KOPT-K1 (cell line): ENCODE data around the gene TBC1D2.
"Not testable (repeated sequence)": the region's sequence is repeated elsewhere in the genome, so short reads cannot be mapped to it uniquely, and the experiment has no call there.

Experiments used
- H3K27ac ChIP-seq: fragments of 200-600 bp; sonication (generic); 2 replicates; pipeline ENCODE4 v1.5.1; 2016; ENCODE audit warnings: antibody characterized with exemption, mild to moderate bottlenecking, low read depth, low read length; ENCODE audit not compliant: poor library complexity, severe bottlenecking
- H3K36me3 ChIP-seq: fragments of 200-600 bp; sonication (generic); 2 replicates; pipeline ENCODE4 v1.5.1; 2017; ENCODE audit warnings: antibody characterized with exemption, mild to moderate bottlenecking, low read length, moderate library complexity; ENCODE audit not compliant: insufficient read depth
- H3K9me3 ChIP-seq: fragments of 200-600 bp; sonication (generic); 2 replicates; pipeline ENCODE4 v1.5.1; 2017; ENCODE audit warnings: antibody characterized with exemption, low read length, mild to moderate bottlenecking; ENCODE audit not compliant: insufficient read depth, poor library complexity, severe bottlenecking

Gene TBC1D2

GRCh38 chr9:98184326-98184725 lies 71.1 kb downstream of the TBC1D2 start:
- Histone ChIP-seq H3K36me3 (no peaks in the 10 kb centered on the region), H3K27ac (no peak overlapping the region), H3K9me3 (no peaks in the 10 kb centered on the region)

GRCh38 chr9:98182889-98183599 lies 72.4 kb downstream of the TBC1D2 start:
- no peaks in the 10 kb centered on the region for H3K9me3 ChIP-seq
- H3K36me3 ChIP-seq, result no peaks in the 10 kb centered on the region
- no peak overlapping the region for H3K27ac ChIP-seq

- Histone ChIP-seq H3K36me3 (no peaks in the 10 kb centered on the region), H3K27ac (no peak overlapping the region), H3K9me3 (no peaks in the 10 kb centered on the region)
These were observed 73.2 kb downstream of the TBC1D2 start for GRCh38 chr9:98182069-98182820.

GRCh38 chr9:98181746-98182068 lies 73.7 kb downstream of the TBC1D2 start:
- H3K27ac ChIP-seq, result no peak overlapping the region

GRCh38 chr9:98180996-98181395 lies 74.5 kb downstream of the TBC1D2 start:
- Histone ChIP-seq H3K36me3 (no peaks in the 10 kb centered on the region), H3K9me3 (no peaks in the 10 kb centered on the region), H3K27ac (no peak overlapping the region)

More at GRCh38 chr9:98181746-98182068, 73.7 kb downstream of the TBC1D2 start:
- Histone ChIP-seq H3K36me3 (no peaks in the 10 kb centered on the region), H3K9me3 (no peaks in the 10 kb centered on the region)

- Histone ChIP-seq H3K9me3 (no peaks in the 10 kb centered on the region), H3K27ac (no peak overlapping the region), H3K36me3 (no peaks in the 10 kb centered on the region)
These were observed 76.3 kb downstream of the TBC1D2 start for GRCh38 chr9:98178874-98179850.

- Histone ChIP-seq H3K36me3 (no peaks in the 10 kb centered on the region), H3K27ac (no peak overlapping the region), H3K9me3 (no peaks in the 10 kb centered on the region)
These were observed 78.8 kb downstream of the TBC1D2 start for GRCh38 chr9:98176391-98177259.

GRCh38 chr9:98175762-98176161 lies 79.7 kb downstream of the TBC1D2 start:
- H3K27ac ChIP-seq, result no peak overlapping the region

GRCh38 chr9:98175028-98175569 lies 80.3 kb downstream of the TBC1D2 start:
- Histone ChIP-seq H3K27ac (no peak overlapping the region), H3K9me3 (no peaks in the 10 kb centered on the region), H3K36me3 (no peaks in the 10 kb centered on the region)

More at GRCh38 chr9:98175762-98176161, 79.7 kb downstream of the TBC1D2 start:
- Histone ChIP-seq H3K9me3 (no peaks in the 10 kb centered on the region), H3K36me3 (no peaks in the 10 kb centered on the region)

GRCh38 chr9:98174502-98174918 lies 80.9 kb downstream of the TBC1D2 start:
- H3K27ac ChIP-seq, H3K36me3 ChIP-seq, H3K9me3 ChIP-seq: not testable (repeated sequence)

GRCh38 chr9:98173181-98173580 lies 82.3 kb downstream of the TBC1D2 start:
- Histone ChIP-seq H3K36me3 (no peaks in the 10 kb centered on the region), H3K27ac (no peak overlapping the region), H3K9me3 (no peaks in the 10 kb centered on the region)

- Histone ChIP-seq H3K27ac (no peak overlapping the region), H3K9me3 (no peaks in the 10 kb centered on the region)
These were observed 82.8 kb downstream of the TBC1D2 start for GRCh38 chr9:98172604-98173003.

GRCh38 chr9:98171176-98171925 lies 84.1 kb downstream of the TBC1D2 start:
- no peaks in the 10 kb centered on the region for H3K9me3 ChIP-seq
- H3K36me3 ChIP-seq, result no peaks in the 10 kb centered on the region
- no peak overlapping the region for H3K27ac ChIP-seq

More at GRCh38 chr9:98172604-98173003, 82.8 kb downstream of the TBC1D2 start:
- no peaks in the 10 kb centered on the region for H3K36me3 ChIP-seq
